Activated CD8-positive, alpha-beta memory T cell treated with anti-CD3 and anti-CD28 coated beads for 1 hour (primary cell): ENCODE results near the gene IRGM.
"Not testable (repeated sequence)": the region's sequence is repeated elsewhere in the genome, so short reads cannot be mapped to it uniquely, and the experiment has no call there.

ENCODE experiments used
- DNase-seq, 2 donors: peaks; one replicate each; pipeline ENCODE4 v3.0.0-alpha.2; 2020; ENCODE audit warnings: low read depth in 1 of 2; ENCODE audit errors: extremely low read depth in 1 of 2

Gene IRGM

DNA sequence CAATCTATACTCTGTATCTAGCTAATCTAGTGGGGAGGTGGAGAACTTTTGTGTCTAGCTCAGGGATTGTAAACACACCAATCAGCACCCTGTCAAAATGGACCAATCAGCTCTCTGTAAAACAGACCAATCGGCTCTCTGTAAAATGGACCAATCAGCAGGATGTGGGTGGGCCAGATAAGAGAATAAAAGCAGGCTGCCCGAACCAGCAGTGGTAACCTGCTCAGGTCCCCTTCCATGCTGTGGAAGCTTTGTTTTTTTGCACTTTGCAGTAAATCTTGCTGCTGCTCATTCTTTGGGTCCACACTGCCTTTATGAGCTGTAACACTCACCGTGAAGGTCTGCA, at the start of gene IRGM:
Gene IRGM (plus strand): TSS at position 214 of the 346 bp plus-strand sequence. CDS start 1,603 bp downstream, outside the sequence.
- DNase-seq: not testable (repeated sequence)

DNA sequence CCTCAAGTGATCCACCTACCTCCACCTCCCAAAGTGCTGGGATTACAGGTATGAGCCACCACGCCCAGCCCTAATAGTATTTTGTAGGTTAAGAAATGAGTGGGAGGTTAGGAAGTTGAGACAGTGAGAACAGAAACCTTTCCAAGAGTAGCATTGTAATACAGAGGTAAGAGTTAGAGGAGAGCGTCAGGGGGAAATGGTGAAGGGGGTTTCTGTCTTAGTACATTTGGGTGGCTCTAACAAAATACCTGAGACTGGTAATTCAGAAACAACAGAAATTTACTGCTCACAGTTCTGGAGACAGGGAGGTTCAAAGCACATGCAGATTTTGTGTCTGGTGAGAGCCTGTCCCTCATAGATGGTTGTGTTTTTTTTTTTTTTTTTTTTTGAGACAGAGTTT, 48.9 kb upstream of the IRGM start:
- no peak for DNase-seq

DNA sequence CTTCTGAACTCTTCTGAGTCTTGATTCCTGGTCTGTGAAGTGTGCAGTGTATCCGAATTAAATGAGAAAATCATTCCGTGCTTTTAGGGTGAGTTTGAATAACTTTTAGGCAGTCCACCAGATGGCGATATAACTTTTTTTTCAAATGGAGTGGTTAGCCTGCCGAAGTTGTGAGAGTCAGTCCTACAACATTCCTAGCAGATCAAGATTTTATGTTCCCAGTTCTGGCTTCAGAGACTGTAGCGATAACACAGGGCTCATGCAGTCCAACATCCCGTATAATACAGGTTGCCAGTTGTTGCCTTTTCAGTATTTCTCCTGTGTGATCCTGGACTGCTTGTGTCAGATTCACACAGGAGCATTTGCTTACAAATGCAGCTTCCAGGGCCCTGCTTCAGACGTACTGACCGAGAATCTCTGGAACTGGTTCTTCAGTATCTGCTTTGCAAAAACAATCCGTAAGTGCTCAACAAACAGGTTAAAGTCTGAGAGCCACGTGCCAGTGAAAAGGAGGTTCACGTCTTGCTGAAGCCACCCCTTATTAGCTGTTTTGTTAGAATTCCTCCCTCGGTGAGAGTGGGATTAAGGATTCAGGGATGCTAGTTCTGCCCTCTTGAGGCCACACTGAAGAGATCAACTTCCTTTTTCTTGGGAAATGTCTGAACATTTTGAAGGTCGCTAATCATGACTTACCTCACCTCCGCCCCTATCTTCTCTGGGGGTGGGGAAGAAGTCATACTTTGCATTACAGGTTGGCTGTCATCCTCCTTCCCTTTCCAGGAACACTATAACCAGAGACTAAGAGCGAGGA, 45.0 kb upstream of the IRGM start:
- no peak for DNase-seq

DNA sequence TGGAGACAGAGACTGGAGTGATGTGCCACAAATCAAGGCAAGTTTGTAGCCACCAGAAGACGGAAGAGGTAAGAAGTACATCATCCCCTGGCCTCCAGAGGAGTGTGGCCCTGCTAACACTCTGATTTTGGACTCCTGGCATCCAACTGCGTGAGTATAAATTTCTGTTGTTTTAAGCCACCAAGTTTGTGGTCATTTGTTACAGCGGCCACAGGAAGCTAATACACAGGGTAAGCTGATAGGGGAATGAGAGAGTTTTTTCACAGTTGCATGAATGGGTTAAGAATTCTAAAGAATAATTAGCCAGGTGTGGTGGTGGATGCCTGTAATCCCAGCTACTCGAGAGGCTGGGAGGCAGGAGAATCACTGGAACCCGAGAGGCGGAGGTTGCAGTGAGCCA, 41.9 kb upstream of the IRGM start:
- DNase-seq: no peak

DNA sequence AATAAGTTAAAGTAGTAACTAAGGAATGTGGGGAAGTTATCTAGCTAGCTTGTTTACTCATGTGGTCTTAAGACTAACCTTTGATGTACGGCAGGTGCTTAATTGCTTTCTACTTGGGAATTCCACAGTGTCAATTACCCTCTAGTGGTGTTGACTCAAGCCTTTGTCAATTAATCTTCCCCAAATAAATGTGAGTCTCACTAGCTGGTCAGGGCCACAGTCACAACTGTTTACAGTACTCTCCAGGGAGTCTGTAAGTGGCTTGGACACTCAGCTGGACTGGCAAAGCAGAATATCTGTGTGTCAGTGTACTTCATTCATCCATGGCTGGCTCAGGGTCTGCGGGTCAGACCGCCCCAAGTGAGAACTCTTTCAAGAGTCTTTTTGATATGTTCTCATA, 37.0 kb upstream of the IRGM start:
- no peak for DNase-seq

DNA sequence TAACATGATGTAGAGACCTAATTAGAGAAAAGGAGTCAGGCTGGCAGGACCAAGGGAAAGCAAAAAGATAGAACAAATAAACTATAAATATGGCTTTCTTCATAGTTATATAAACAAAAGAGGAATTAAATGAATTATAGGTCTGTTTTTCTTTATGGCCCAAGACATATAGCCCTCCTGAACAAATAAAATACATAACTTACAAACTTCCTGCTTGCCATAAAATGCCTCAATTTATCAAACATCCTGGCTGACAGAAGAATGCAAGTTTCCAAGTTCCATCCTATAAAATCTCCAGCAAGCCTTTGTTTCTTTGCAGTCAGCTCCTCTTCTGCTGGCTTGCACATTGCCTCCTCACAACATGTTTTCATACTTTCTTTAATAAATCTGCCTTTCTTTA, 31.3 kb upstream of the IRGM start:
- DNase-seq: no peak

- DNase-seq: no peak
Observed at GRCh38 chr5:150816946-150817345, 29.4 kb upstream of the IRGM start.

GRCh38 chr5:150829744-150830143, 16.6 kb upstream of the IRGM start:
- DNase-seq: no peak

- not testable (repeated sequence) for DNase-seq
Observed at GRCh38 chr5:150831821-150832220, 14.5 kb upstream of the IRGM start.

GRCh38 chr5:150836064-150836463, 10.3 kb upstream of the IRGM start:
- no peak for DNase-seq

GRCh38 chr5:150836703-150837102, 9.6 kb upstream of the IRGM start:
- no peak for DNase-seq

- DNase-seq: not testable (repeated sequence)
Observed at GRCh38 chr5:150845185-150845859, 999 bp upstream of the IRGM start.

DNA sequence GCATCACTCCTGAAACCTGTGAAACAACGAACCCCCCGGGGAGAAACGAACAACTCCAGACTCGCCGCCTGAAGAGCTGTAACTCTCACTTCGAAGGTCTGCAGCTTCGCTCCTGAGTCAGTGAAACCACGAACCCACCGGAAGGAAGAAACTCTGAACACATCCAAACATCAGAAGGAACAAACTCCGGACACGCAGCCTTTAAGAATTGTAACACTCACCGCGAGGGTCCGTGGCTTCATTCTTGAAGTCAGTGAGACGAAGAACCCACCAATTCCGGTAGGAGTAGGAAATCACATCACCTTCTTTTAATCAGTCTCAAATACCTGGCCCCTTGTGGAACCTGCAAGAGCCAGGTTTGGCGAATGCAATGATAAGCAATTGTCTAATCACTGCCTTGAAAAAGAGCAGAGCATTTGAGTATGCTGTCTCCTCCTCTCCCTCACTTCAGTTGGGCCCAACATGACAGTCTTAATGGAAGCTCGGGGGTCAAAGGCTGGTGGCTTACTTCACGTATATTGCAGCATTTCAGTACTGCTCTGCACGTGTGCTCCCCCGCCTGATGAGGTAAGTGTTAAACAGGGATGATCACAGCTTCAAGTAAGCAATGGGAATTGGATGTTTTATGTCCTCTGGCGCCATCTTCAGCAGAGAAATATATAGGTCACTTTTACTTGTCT, 473 bp downstream of the IRGM start:
- DNase-seq: peak in 1 of 2 donors; percentile 21

- DNase-seq: no peak
Observed at GRCh38 chr5:150847334-150847695, 994 bp downstream of the IRGM start.

DNA sequence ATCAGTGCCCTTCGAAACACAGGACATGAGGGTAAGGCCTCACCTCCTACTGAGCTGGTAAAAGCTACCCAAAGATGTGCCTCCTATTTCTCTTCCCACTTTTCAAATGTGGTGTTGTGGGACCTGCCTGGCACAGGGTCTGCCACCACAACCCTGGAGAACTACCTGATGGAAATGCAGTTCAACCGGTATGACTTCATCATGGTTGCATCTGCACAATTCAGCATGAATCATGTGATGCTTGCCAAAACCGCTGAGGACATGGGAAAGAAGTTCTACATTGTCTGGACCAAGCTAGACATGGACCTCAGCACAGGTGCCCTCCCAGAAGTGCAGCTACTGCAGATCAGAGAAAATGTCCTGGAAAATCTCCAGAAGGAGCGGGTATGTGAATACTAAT, 1.9 kb downstream of the IRGM start:
- DNase-seq: no peak

- DNase-seq: no peak
Observed at GRCh38 chr5:150851039-150851438, 4.7 kb downstream of the IRGM start.

DNA sequence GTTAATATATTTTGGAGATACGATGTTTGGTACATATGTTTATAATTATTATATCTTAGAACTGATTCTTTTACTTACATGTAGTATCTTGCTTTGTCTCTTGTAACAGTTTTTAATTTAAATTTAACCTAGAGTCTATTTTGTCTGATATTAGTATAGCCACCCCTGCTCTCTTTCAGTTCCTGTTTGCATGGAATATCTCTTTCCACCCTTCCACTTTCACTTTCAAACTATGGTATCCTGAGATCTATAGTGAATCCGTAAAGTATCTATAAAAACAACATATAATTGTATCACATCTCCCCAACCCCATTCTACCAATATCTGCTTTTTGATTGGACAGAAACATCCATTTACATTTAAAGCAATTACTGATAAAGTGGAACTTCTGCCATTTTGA, 7.2 kb downstream of the IRGM start:
- no peak for DNase-seq

GRCh38 chr5:150856700-150857099, 10.4 kb downstream of the IRGM start:
- DNase-seq: not testable (repeated sequence)

DNA sequence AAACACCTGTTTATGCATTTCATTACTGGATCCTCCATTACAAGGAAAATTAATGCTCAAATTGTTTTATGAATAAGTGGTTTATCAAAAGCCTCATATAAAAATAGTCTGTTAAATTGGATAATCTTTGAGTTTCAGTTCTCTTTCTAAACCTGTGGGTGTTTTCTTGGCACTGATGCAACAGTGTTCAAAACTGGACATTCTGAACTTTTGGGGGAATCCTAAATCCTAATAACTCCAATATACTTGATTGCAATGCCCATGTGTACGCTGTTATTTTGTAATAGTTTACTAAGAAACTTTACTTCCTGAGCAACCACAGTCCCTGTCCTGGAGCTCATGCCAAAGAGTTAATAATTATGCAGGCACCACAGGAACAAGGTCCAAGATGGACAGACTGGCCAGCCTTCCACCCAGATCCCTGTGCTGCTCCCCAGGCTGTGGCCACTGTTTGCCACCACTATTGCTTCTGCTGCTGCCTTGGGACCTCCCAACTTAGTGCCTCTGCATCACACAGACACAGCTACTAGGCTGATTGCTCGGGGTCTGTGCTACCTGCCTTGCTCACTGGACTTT, 14.0 kb downstream of the IRGM start:
- no peak for DNase-seq

DNA sequence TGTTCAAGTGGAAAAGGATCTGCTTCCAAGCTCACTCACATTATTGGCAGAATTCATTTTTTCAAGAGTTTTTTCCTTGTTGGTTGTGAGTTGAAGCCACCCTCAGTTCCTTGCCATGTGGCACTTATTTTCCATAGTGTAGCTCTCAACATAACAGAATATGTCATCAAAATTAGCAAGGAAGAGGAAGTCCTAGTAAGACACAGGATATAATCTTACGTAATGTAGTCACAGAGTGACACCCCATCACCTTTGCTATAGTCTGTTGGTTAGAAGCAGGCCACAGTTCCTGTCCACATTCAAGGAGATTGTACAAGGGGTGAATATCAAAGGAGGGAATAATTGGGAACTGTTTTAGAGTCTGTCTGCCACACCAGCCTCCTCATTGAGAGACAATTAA, 15.7 kb downstream of the IRGM start:
- no peak for DNase-seq

DNA sequence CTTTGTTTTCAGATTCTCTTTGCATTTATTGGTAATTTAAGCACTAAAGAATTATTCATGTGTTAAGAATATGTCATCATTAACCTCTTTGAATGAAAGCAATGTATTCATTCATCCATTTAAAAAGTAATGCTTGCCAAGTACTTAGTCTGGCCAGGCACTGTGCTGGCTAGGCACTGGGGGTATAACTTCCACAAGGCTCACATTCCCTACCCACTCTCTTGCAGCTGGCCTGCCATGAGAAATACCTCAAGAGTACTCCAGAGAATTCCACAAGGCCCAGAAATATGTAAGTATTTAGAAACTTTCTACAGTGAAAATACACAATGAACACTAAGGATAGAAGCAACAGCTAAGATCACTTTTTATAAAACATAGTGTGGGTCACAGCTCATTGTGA, 33.0 kb downstream of the IRGM start:
- DNase-seq: no peak
